Vagina (tissue), 2 donors: ENCODE measurements around the gene STARD13.

Experiments
- CTCF ChIP-seq, 3 experiments: fragments of 450-650 bp in 2 of 3; fragments of 200-600 bp in 1 of 3; sonication (generic) in 1 of 3; IDR thresholded peaks; one replicate each; pipeline ENCODE4 v1.5.1; 2017 to 2019; ENCODE audit warnings: antibody characterized with exemption in 3 of 3, mild to moderate bottlenecking in 2 of 3, moderate library complexity in 2 of 3
- POLR2A ChIP-seq, 2 donors: fragments of 450-650 bp; IDR thresholded peaks; one replicate each; pipeline ENCODE4 v1.6.1; 2017; ENCODE audit warnings: antibody characterized with exemption in 2 of 2, mild to moderate bottlenecking in 2 of 2, moderate library complexity in 2 of 2
- POLR2AphosphoS5 ChIP-seq, 2 donors: sonication (generic); formaldehyde crosslinking; IDR thresholded peaks; one replicate each; pipeline ENCODE4 v1.9.0; 2017; ENCODE audit warnings: antibody characterized with exemption in 2 of 2, mild to moderate bottlenecking in 2 of 2, low read depth in 1 of 2; ENCODE audit not compliant: insufficient read depth in 1 of 2

- TF ChIP-seq POLR2A (IDR thresholded peaks at IDR 0.05), result no peak
- TF ChIP-seq CTCF (IDR thresholded peaks at IDR 0.05), result no peak
- no peak for TF ChIP-seq POLR2AphosphoS5 (IDR thresholded peaks at IDR 0.05; ENCODE audit: insufficient read depth in 1 of 2, low read depth in 1 of 2)
Measured at GRCh38 chr13:33230178-33230881, 55.2 kb downstream of the STARD13 start.
